HG03095 (cell line): ENCODE measurements around the gene PTPRE.

Source experiments
- ATAC-seq: cut with Tn5 transposase; IDR thresholded peaks from one replicate; pipeline ENCODE4 v1.9.1; 2021; ENCODE audit warnings: moderate library complexity; ENCODE audit not compliant: unreplicated experiment

Gene PTPRE

GRCh38 chr10:128068398-128069285, 161.7 kb downstream of the PTPRE start:
- no peak for ATAC-seq

- no peak for ATAC-seq
Observed at GRCh38 chr10:128069351-128070051, 162.6 kb downstream of the PTPRE start.

GRCh38 chr10:128070161-128070560, 163.3 kb downstream of the PTPRE start:
- ATAC-seq = no peak

- no peak for ATAC-seq
Observed at GRCh38 chr10:128070721-128071416, 164.0 kb downstream of the PTPRE start.

GRCh38 chr10:128071417-128071782, 164.5 kb downstream of the PTPRE start:
- ATAC-seq = no peak

- ATAC-seq = no peak
Observed at GRCh38 chr10:128072046-128072445, 165.1 kb downstream of the PTPRE start.

- ATAC-seq = no peak
Observed at GRCh38 chr10:128072941-128073645, 166.2 kb downstream of the PTPRE start.

- ATAC-seq = no peak
Observed at GRCh38 chr10:128073890-128074289, 167.0 kb downstream of the PTPRE start.

- ATAC-seq = no peak
Observed at GRCh38 chr10:128074589-128074988, 167.7 kb downstream of the PTPRE start.

- no peak for ATAC-seq
Observed at GRCh38 chr10:128077155-128077875, 170.4 kb downstream of the PTPRE start.

- ATAC-seq = peak; percentile 76
Observed at GRCh38 chr10:128078136-128078969, 171.4 kb downstream of the PTPRE start.

- no peak for ATAC-seq
Observed at GRCh38 chr10:128080231-128080630, 173.3 kb downstream of the PTPRE start.

- no peak for ATAC-seq
Observed at GRCh38 chr10:128080641-128081040, 173.7 kb downstream of the PTPRE start.

GRCh38 chr10:128081222-128081621, 174.3 kb downstream of the PTPRE start:
- no peak for ATAC-seq

- ATAC-seq = no peak
Observed at GRCh38 chr10:128081720-128082119, 174.8 kb downstream of the PTPRE start.

GRCh38 chr10:128083191-128083895, 176.4 kb downstream of the PTPRE start:
- no peak for ATAC-seq

GRCh38 chr10:128084364-128084763, 177.5 kb downstream of the PTPRE start:
- no peak for ATAC-seq

- no peak for ATAC-seq
Observed at GRCh38 chr10:128084991-128085390, 178.1 kb downstream of the PTPRE start.
